PC-3 (cell line): ENCODE data around the gene FAM209B. TPM values are rescaled to one million over a fixed set of nuclear protein-coding genes. Genes with fewer than 3 reads are reported as not detected.

Experiments used
- ATAC-seq: fragments of 200-7000 bp; cut with Tn5 transposase; 2 replicates; pipeline ENCODE4 v1.9.1; 2020; ENCODE audit warnings: mild to moderate bottlenecking, moderate library complexity
- BruUV-seq: library from RNA; stranded (reverse); fragments of 400-500 nt; replicated peaks from 2 replicates; lab custom pipeline; 2021; lab: Mats Ljungman, UMichigan
- CTCF ChIA-PET: fragments of 300-600 bp; sonication (Branson Sonifier 250); formaldehyde crosslinking; loops from one replicate; lab custom pipeline; 2022; ENCODE audit warnings: antibody characterized with exemption; lab: Charles Lee
- POLR2A ChIA-PET: fragments of 300-600 bp; sonication (Branson Sonifier 250); formaldehyde crosslinking; loops from one replicate; lab custom pipeline; 2022; ENCODE audit warnings: antibody characterized with exemption; ENCODE audit not compliant: unreplicated experiment; lab: Charles Lee
- DNase-seq: peaks from one replicate; pipeline ENCODE4 v3.0.0-alpha.2; 2015
- H2AFZ ChIP-seq: fragments of 300-600 bp; sonication (generic); 2 replicates; pipeline ENCODE4 v1.6.0; 2016; ENCODE audit warnings: antibody characterized with exemption, low read length
- H3F3A ChIP-seq: fragments of 300-600 bp; sonication (generic); one replicate; pipeline ENCODE4 v1.6.0; 2017; ENCODE audit warnings: antibody characterized with exemption, low read length, control low read depth, mild to moderate bottlenecking; ENCODE audit not compliant: unreplicated experiment
- H3K27ac ChIP-seq: fragments of 300-600 bp; sonication (generic); 2 replicates; pipeline ENCODE4 v1.5.1; 2016; ENCODE audit warnings: mild to moderate bottlenecking, low read length
- H3K27me3 ChIP-seq: fragments of 300-600 bp; sonication (generic); 2 replicates; pipeline ENCODE4 v1.6.1; 2016; ENCODE audit warnings: low read length, mixed read lengths
- H3K36me3 ChIP-seq: fragments of 300-600 bp; sonication (generic); 2 replicates; pipeline ENCODE4 v1.6.1; 2016; ENCODE audit warnings: low read depth, mixed run types, low read length, mixed read lengths
- H3K4me1 ChIP-seq: fragments of 300-600 bp; sonication (generic); 2 replicates; pipeline ENCODE4 v1.5.1; 2016; ENCODE audit warnings: low read length; ENCODE audit not compliant: insufficient read depth
- H3K4me2 ChIP-seq: fragments of 300-600 bp; sonication (generic); 2 replicates; pipeline ENCODE4 v1.6.0; 2016; ENCODE audit warnings: low read length
- H3K4me3 ChIP-seq: fragments of 300-600 bp; sonication (generic); 2 replicates; pipeline ENCODE4 v1.5.1; 2016; ENCODE audit warnings: mild to moderate bottlenecking, low read length, mixed read lengths
- H3K79me2 ChIP-seq: fragments of 300-600 bp; sonication (generic); 2 replicates; pipeline ENCODE4 v1.6.1; 2017; ENCODE audit warnings: low read length, mixed read lengths
- H3K9ac ChIP-seq: fragments of 300-600 bp; sonication (generic); 2 replicates; pipeline ENCODE4 v1.6.0; 2016; ENCODE audit warnings: mild to moderate bottlenecking, low read length
- H3K9me2 ChIP-seq: fragments of 300-600 bp; sonication (generic); replicated peaks from 2 replicates; pipeline ENCODE4 v1.6.1; 2016; ENCODE audit warnings: mixed run types, low read length, mixed read lengths
- H3K9me3 ChIP-seq: fragments of 300-600 bp; sonication (generic); 2 replicates; pipeline ENCODE4 v1.6.1; 2016; ENCODE audit warnings: low read length, mixed read lengths
- H4K20me1 ChIP-seq: fragments of 300-600 bp; sonication (generic); 2 replicates; pipeline ENCODE4 v1.6.1; 2016; ENCODE audit warnings: low read length, mixed read lengths
- CTCF ChIP-seq: fragments of 300-600 bp; sonication (generic); conservative IDR thresholded peaks from 2 replicates; pipeline ENCODE4 v1.5.1; 2017; ENCODE audit warnings: antibody characterized with exemption, low read depth, mild to moderate bottlenecking, low read length
- EZH2 ChIP-seq: fragments of 300-600 bp; sonication (generic); IDR thresholded peaks from one replicate; pipeline ENCODE4 v1.6.1; 2017; ENCODE audit warnings: antibody characterized with exemption, mild to moderate bottlenecking, low read length; ENCODE audit not compliant: unreplicated experiment
- EZH2phosphoT487 ChIP-seq: fragments of 300-600 bp; sonication (generic); IDR thresholded peaks from 2 replicates; pipeline ENCODE4 v1.6.1; 2018; ENCODE audit warnings: mild to moderate bottlenecking, antibody characterized with exemption, low read length, borderline replicate concordance
- intact Hi-C: fragments of 100-400 bp; cut with micrococcal nuclease; formaldehyde crosslinking; loops from 2 replicates; pipeline ENCODE4 v1.9.0; 2023
- total RNA-seq: library from RNA; depleted of rRNA; stranded (reverse); fragments of >200 nt; gene quantifications from 2 replicates; pipeline ENCODE4 v1.2.3, GENCODE V29; 2014

The FAM209B gene
- total RNA-seq, 1 experiment from 2014 or later, result 0.58 TPM

- no peaks in the 10 kb centered on the region for H4K20me1 ChIP-seq
- CTCF ChIA-PET, result interaction anchor here (0.6 to 1.0 kb wide), 2 partner anchors 16 to 42 kb away, joined by 4 to 7 read pairs; no protein-coding TSS in a partner anchor
- peak overlapping the region; percentile 71 for H3K27ac ChIP-seq
- peak; percentile 56 for ATAC-seq
- BruUV-seq, result no TSS peak
- no peak overlapping the region for H2AFZ ChIP-seq
- H3K79me2 ChIP-seq, result no peaks in the 10 kb centered on the region
- intact Hi-C loops, result no loop called here
- H3K4me3 ChIP-seq, result no peak overlapping the region
- H3K9me3 ChIP-seq, result no peaks in the 10 kb centered on the region
- TF ChIP-seq CTCF (no peak), EZH2phosphoT487 (no peak), EZH2 (no peak)
- H3K27me3 ChIP-seq, result no peaks in the 10 kb centered on the region
- H3K4me2 ChIP-seq, result peak overlapping the region; percentile 16
- DNase-seq, result peak; percentile 93
- POLR2A ChIA-PET, result no interaction called here
- H3K36me3 ChIP-seq, result no peaks in the 10 kb centered on the region
- H3K9ac ChIP-seq, result no peak overlapping the region
- H3K9me2 ChIP-seq, result no peaks in the 10 kb centered on the region
- no peaks in the 10 kb centered on the region for H3F3A ChIP-seq
- peaks cover 13% of the 10 kb centered on the region for H3K4me1 ChIP-seq
Measured at GRCh38 chr20:56566621-56567020, 33.6 kb downstream of the FAM209B start.

GRCh38 chr20:56570832-56571231 lies 37.8 kb downstream of the FAM209B start:
- Histone ChIP-seq H3K4me3 (no peak overlapping the region), H3K4me2 (no peak overlapping the region), H3K79me2 (no peaks in the 10 kb centered on the region), H3K27ac (no peak overlapping the region), H3K27me3 (no peaks in the 10 kb centered on the region), H3K36me3 (no peaks in the 10 kb centered on the region), H3K4me1 (peaks cover 20% of the 10 kb centered on the region), H3K9ac (no peak overlapping the region), H3K9me2 (no peaks in the 10 kb centered on the region), H2AFZ (no peak overlapping the region), H4K20me1 (no peaks in the 10 kb centered on the region), H3F3A (no peaks in the 10 kb centered on the region), H3K9me3 (no peaks in the 10 kb centered on the region)
- intact Hi-C loops, result no loop called here
- ChIA-PET CTCF (no interaction called here), POLR2A (no interaction called here)
- ATAC-seq (no peak), DNase-seq (no peak)
- no peak for TF ChIP-seq EZH2phosphoT487
- no TSS peak for BruUV-seq

- no TSS peak for BruUV-seq
- no peaks in the 10 kb centered on the region for H3K9me2 ChIP-seq
- H3K9me3 ChIP-seq, result no peaks in the 10 kb centered on the region
- H3K36me3 ChIP-seq, result no peaks in the 10 kb centered on the region
- TF ChIP-seq CTCF, result no peak
- no peak for TF ChIP-seq EZH2
- CTCF ChIA-PET, result interaction anchor here (0.6 kb wide), 1 partner anchor 488 kb away, joined by 3 read pairs; no protein-coding TSS in a partner anchor
- no peak overlapping the region for H3K27ac ChIP-seq
- intact Hi-C loops, result no loop called here
- H3K4me3 ChIP-seq, result no peak overlapping the region
- H3K79me2 ChIP-seq, result no peaks in the 10 kb centered on the region
- no peak overlapping the region for H2AFZ ChIP-seq
- H3K27me3 ChIP-seq, result no peaks in the 10 kb centered on the region
- ATAC-seq, result no peak
- H3K4me1 ChIP-seq, result peaks cover 9% of the 10 kb centered on the region
- POLR2A ChIA-PET, result no interaction called here
- DNase-seq, result no peak
- no peaks in the 10 kb centered on the region for H4K20me1 ChIP-seq
- no peaks in the 10 kb centered on the region for H3F3A ChIP-seq
- no peak overlapping the region for H3K4me2 ChIP-seq
- no peak overlapping the region for H3K9ac ChIP-seq
Measured at GRCh38 chr20:56572172-56572571, 39.1 kb downstream of the FAM209B start.
